EL (cell line): ENCODE results near the gene TDRD1.
A peak's percentile ranks its signal among the peaks of the same experiment; 100 is the strongest.

Experiments
- DNase-seq: peaks from one replicate; pipeline ENCODE4 v3.0.0-alpha.2; 2016

TDRD1 gene

GRCh38 chr10:114239117-114239993 is 60.2 kb downstream of the TDRD1 start, which contains the start of gene VWA2:
Gene VWA2 (plus strand): TSS chr10:114239254. CDS start chr10:114248714, 9,460 bp downstream.
- no peak for DNase-seq

DNA sequence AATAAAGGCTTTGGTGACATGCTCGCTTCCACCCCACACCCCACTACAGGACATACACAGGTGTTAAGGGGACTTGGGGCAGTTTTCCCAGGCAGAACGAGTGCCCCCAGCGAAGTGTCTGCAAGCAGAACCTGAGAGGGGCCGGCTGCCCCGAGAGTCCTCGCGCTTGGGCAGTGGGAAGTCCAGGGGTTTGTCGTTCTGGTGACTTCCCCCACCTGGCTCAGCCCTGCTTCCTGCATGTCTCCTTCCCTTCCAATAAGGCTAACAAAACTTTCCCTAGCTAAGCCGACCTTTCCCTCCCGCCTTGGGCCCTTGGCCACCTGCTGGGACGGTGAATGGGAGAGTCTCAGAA is 60.8 kb downstream of the TDRD1 start:
- no peak for DNase-seq

DNA sequence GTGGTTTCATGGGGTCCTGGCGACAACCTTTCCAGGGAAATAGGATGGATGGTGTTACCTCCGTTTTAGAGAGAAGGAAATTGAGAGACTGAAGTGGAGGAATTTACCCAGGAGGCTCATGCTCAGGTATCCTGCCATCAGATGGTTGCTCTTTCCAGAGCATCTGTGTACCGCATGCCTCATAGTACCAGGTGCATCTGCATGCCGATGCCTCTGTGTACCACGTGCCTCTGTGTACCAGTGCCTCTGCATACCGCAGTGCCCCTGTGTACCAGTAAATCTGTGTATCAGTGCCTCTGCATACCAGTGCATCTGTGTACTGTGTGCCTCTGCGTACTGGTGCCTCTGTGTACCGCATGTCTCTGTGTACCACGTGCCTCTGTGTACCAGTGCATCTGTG is 63.1 kb downstream of the TDRD1 start:
- DNase-seq: no peak

- no peak for DNase-seq
These were observed 64.5 kb downstream of the TDRD1 start for GRCh38 chr10:114243661-114244060.

DNA sequence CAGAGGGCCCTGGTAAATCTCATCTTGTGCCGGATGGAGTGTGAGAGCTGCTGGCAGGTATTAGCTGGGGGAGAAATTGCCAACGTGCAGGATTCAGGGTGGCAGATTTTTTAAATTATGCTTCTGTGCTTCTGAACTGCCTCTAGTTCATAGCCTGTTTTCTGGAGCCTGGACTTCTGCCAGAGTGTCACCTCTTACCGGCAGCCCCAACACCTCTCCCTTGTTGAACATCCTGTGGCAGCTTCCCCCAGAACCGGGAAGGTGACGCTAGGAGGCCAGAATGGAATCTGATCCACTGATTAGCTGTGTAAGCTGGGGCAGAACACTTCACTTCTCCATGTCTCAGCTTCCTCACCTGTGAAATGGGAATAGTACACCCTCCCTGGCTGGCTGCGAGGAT is 65.0 kb downstream of the TDRD1 start:
- no peak for DNase-seq

- DNase-seq: peak; percentile 58
These were observed 66.1 kb downstream of the TDRD1 start for GRCh38 chr10:114245121-114245791.

DNA sequence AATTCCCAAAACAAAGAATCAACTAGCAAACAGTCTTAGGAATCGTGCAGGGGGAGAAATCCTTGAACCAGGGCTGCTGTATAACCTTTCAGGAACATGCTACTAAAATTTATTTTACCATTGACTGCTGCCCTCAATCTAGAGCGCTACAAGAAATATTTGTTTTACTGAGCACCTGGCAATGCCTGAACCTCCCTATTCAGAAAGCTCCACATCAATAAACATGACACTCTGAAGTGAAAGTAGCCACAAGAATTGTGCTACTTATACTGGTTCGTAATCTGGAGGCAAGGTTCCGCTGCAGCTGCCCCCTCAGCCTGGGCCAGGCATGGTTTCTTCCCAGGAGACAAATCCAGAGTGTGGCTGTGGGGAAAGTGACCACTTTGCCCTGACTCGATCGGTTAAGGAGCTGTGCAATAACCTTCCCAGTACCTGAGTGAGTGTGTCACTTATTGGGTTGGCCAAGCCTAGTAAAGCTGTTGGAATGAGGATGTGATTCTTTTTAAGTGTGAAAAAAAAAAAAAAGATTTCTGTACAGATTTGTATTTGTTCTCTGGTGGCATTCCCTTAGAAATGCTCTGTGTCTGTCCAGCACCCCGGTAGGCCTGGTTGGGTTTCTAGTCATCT is 67.6 kb downstream of the TDRD1 start:
- no peak for DNase-seq

DNA sequence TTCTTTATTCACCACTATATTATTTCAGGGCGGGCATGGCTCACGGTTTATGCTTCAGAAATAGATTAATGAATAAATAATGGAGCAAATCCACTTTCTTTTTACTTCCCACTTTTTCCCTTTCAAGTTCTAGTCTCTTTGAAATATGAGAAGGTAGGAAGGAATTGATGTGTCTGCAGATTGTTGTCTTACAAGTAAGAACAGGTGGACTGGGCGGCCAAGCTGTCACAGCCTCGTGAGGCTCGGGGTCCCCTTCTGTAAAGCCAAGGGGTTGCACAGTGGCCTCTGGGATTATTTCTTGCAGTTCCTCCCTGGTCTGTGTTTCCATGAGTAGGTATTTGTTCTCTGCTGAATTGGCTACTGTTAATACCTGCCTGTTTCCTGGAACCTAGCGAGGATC is 71.1 kb downstream of the TDRD1 start:
- no peak for DNase-seq

DNA sequence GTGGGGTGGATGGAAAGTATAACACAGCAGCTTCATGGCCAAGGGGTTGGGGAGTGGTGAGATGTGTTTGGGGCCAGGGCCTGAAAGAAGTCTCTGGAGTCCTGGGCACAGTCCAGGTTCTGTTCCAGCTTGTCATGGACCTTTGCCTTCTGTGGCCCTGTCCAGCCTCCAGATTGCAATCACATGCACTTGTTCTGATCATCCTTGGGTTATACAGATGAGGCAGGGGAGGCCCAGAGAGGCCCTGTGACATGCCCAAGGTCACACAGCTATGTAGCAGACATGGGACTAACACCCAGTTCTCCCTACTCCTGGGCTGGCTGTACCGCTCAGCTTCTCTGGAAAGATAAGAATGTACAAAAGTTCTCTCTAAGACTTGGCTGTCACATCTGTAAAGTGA is 71.6 kb downstream of the TDRD1 start:
- no peak for DNase-seq

DNA sequence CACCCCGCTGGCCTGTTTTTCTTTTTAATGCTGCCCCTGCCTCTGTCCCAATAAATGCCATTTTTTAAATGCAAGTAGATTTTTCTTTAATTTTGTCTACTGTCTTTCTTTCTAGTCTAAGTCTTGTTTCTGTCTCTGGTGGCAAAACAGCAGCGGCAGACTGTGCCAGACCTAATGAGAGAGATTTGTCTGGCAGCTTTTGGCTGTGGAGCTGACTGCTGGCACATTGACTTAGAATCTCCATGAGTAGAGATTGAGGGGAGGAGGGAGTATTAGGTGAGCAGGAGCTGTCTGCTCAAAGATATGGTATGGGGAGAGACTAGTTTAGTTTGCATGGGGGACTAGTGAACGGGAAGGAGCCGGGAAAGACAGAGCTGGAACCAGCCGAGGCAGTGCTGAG is 72.9 kb downstream of the TDRD1 start:
- no peak for DNase-seq

DNA sequence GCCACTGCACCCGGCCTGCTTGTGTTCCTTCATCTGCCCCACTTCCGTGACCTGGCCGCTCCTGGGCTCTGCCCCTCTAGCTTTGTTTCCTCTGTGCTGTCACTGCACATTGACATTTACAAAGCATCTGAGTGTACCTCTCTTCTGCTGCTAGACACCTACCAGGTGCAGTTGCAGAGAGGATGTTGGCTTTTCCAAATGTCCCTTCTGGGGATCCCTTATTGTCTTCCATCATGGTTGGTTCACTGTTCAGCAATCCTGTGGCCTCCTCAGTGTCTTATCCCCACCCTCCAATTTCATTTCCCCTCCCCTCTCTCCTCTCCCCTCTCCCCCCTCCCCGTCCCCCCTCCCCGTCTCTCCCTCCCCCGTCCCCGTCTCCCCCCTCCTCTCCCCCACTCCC is 73.7 kb downstream of the TDRD1 start:
- DNase-seq: no peak

- no peak for DNase-seq
These were observed 76.1 kb downstream of the TDRD1 start for GRCh38 chr10:114255227-114255626.

- DNase-seq: no peak
These were observed 77.0 kb downstream of the TDRD1 start for GRCh38 chr10:114256008-114256765.

- peak; percentile 20 for DNase-seq
These were observed 77.7 kb downstream of the TDRD1 start for GRCh38 chr10:114256822-114257221.

DNA sequence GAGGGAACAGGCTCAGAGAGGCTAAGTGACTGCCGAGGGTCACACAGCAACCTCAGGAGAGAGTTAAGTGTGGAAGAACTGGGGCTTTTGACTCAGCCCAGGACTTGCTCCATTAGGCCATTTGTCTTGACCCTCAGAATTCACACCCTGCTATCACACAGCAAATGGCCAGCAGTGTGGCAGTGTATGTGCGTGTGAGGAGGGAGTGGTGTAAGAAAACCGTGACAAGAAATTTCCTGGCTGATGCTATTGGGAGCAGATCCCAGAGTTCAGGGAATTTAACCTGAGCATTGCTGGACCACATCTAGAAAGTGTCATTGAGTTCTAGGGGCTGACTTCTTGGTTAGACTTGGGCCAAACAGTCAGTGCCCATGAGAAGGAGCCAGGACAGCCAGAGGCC is 78.3 kb downstream of the TDRD1 start:
- no peak for DNase-seq

GRCh38 chr10:114258274-114258840 is 79.2 kb downstream of the TDRD1 start:
- DNase-seq: no peak

DNA sequence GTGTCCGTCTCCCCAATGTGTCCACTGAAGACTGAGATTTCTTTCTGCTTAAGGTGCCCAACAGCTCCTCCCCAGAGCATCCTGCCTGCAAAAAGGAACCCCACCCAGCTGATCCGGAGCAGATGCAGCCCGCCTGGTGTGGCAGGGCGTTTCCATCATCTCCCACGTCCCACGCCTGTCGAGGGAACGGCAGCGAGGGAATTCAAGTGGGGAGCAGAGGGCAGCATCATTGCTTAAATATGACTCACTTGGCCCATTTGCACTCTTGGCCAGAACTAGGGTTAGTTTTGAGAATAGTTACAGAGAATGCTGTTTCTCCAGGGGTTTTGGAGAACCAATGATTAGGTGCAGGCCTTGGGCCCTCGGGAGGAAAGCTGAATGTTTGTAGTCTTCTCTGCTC is 80.7 kb downstream of the TDRD1 start:
- peak; percentile 75 for DNase-seq

DNA sequence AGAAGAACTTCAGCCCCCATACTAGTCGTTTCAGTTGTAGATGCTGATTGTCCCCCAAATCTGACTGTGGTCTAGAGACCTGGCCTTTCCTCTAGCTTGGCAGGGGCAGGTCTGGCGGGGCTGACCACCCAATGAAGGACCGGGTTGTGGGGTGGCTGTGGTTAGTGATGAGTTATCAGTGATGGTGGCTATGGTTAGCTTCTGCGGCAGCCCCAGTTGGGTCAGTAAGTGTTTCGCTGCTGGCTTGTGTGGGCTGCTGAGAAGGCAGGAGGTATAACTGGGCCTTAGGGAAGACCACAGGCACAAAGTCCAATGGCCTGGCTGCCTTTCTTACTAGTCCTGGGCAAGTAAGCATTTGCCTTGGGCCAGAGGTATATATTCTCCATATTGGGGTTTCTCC is 81.2 kb downstream of the TDRD1 start:
- no peak for DNase-seq

DNA sequence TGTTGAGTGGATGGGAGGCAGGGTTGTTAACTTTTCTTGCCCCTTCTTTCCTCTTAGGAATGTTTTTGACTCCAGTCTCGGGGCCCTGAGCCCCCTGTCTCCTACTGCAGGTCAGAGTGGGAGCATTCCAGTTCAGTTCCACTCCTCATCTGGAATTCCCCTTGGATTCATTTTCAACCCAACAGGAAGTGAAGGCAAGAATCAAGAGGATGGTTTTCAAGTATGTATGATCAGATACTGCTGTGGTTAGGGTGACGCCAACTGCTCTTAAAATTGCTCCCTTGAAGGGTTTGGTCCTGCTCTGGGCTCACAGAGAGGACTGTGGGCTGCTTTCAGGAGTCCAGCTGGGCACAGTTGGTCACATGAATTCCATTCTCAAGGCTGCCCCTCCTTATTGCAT is 81.9 kb downstream of the TDRD1 start:
- peak; percentile 82 for DNase-seq

- DNase-seq: no peak
These were observed 83.3 kb downstream of the TDRD1 start for GRCh38 chr10:114262496-114262895.

GRCh38 chr10:114265392-114266053 is 86.4 kb downstream of the TDRD1 start:
- DNase-seq: no peak

DNA sequence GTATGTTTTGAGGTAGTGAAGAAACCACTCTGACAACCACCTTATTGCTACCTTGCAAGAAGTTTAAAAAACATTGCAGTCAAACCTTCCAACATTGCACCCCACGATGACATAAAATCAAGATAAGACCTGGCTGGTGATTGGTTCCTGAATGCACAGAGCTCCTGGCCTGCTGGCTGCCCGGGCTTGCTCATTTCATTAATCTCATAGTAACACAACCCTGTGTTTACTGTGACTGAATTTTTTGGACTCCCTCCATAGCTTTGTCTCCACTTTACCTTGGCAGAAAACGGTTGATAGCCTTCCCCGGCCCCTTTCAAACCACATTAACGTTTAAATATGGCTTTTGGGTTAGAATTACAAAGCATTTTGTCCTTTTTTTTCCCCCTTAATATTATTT is 87.4 kb downstream of the TDRD1 start:
- no peak for DNase-seq
